Measurements from ENCODE around the gene ADGRF5.

- TF ChIP-seq, protein P1, sequence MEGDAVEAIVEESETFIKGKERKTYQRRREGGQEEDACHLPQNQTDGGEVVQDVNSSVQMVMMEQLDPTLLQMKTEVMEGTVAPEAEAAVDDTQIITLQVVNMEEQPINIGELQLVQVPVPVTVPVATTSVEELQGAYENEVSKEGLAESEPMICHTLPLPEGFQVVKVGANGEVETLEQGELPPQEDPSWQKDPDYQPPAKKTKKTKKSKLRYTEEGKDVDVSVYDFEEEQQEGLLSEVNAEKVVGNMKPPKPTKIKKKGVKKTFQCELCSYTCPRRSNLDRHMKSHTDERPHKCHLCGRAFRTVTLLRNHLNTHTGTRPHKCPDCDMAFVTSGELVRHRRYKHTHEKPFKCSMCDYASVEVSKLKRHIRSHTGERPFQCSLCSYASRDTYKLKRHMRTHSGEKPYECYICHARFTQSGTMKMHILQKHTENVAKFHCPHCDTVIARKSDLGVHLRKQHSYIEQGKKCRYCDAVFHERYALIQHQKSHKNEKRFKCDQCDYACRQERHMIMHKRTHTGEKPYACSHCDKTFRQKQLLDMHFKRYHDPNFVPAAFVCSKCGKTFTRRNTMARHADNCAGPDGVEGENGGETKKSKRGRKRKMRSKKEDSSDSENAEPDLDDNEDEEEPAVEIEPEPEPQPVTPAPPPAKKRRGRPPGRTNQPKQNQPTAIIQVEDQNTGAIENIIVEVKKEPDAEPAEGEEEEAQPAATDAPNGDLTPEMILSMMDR (conservative IDR thresholded peaks at IDR 0.05) = no peak
- no peak for TF ChIP-seq ZFX (IDR thresholded peaks at IDR 0.05)
Observed at GRCh38 chr6:46808806-46809205, 112.9 kb downstream of the ADGRF5 start.
